Esophagus muscularis mucosa (tissue), 4 donors: ENCODE results near the gene GPR4. TPM values are rescaled to one million over a fixed set of nuclear protein-coding genes. Genes with fewer than 3 reads are reported as not detected.
"Not testable (repeated sequence)": the region's sequence is repeated elsewhere in the genome, so short reads cannot be mapped to it uniquely, and the experiment has no call there.

Source experiments
- DNase-seq: peaks from one replicate; pipeline ENCODE4 v3.0.0-alpha.2; 2017; ENCODE audit errors: extremely low spot score
- H3K27ac ChIP-seq, 4 donors: fragments of 200-600 bp; sonication (generic); replicated peaks in 1 of 4; 1 replicate in 3 of 4; 2 replicates in 1 of 4; pipeline ENCODE4 v1.5.1; 2016 to 2019; ENCODE audit warnings: mild to moderate bottlenecking in 1 of 4
- H3K27me3 ChIP-seq, 4 donors: fragments of 200-600 bp; sonication (generic); one replicate each; pipeline versions ENCODE4 v1.5.1 to v1.6.0; 2016 to 2019
- H3K36me3 ChIP-seq, 4 donors: fragments of 200-600 bp; sonication (generic); one replicate each; pipeline ENCODE4 v1.5.1; 2016 to 2019
- H3K4me1 ChIP-seq, 4 donors: fragments of 200-600 bp; sonication (generic); one replicate each; pipeline ENCODE4 v1.5.1; 2016 to 2019
- H3K4me3 ChIP-seq, 4 donors: fragments of 200-600 bp; sonication (generic); 1 replicate in 2 of 4; 2 replicates in 2 of 4; pipeline ENCODE4 v1.5.1; 2016 to 2019; ENCODE audit warnings: mild to moderate bottlenecking in 4 of 4, moderate library complexity in 1 of 4
- H3K9me3 ChIP-seq, 4 donors: fragments of 200-600 bp; sonication (generic); 1 replicate in 3 of 4; 2 replicates in 1 of 4; pipeline ENCODE4 v1.5.1; 2016 to 2019
- CTCF ChIP-seq, 3 experiments: fragments of 200-600 bp in 2 of 3; fragments of 450-650 bp in 1 of 3; sonication (generic) in 2 of 3; IDR thresholded peaks; one replicate each; pipeline ENCODE4 v1.5.1; 2017 to 2019; ENCODE audit warnings: antibody characterized with exemption in 3 of 3, mild to moderate bottlenecking in 2 of 3, moderate library complexity in 1 of 3
- EP300 ChIP-seq: sonication (generic); formaldehyde crosslinking; IDR thresholded peaks from one replicate; pipeline ENCODE4 v1.6.1; 2017; ENCODE audit warnings: antibody characterized with exemption
- POLR2A ChIP-seq: fragments of 450-650 bp; IDR thresholded peaks from one replicate; pipeline ENCODE4 v1.6.1; 2017; ENCODE audit warnings: antibody characterized with exemption, moderate library complexity, mild to moderate bottlenecking, low read depth
- POLR2AphosphoS5 ChIP-seq, 2 donors: sonication (generic); formaldehyde crosslinking; IDR thresholded peaks; one replicate each; pipeline ENCODE4 v1.6.1; 2017; ENCODE audit warnings: antibody characterized with exemption in 2 of 2
- WGBS: methylation state at CpG from one replicate; pipeline ENCODE4 v1.1.5; 2018; 5-methylcytosine and 5-hydroxymethylcytosine counted together
- intact Hi-C: fragments of 100-400 bp; cut with DNase I; formaldehyde crosslinking; loops from one replicate; pipeline ENCODE4 v1.15.1; 2023
- total RNA-seq, 4 donors: library from RNA; depleted of rRNA; stranded (reverse); fragments of >200 nt; gene quantifications; one replicate each; pipeline versions ENCODE4 v1.1.0 to v1.2.1, GENCODE V29; 2016

GPR4 gene
- total RNA-seq, 4 donors from 2014 or later: 0.42 to 6.6 (median 4.8) TPM

- intact Hi-C loops: no loop called here
- WGBS: 92% methylated on average over 6 of the region's 6 CpGs
- DNase-seq: no peak
- Histone ChIP-seq H3K27ac (no peak overlapping the region), H3K36me3 (peaks cover 11 to 81% (median 63%) of the 10 kb centered on the region in 4 donors), H3K27me3 (no peaks in the 10 kb centered on the region), H3K9me3 (no peaks in the 10 kb centered on the region), H3K4me3 (no peak overlapping the region), H3K4me1 (no peaks in the 10 kb centered on the region)
- TF ChIP-seq EP300 (no peak), POLR2A (no peak), POLR2AphosphoS5 (IDR thresholded peaks at IDR 0.05) (no peak), CTCF (IDR thresholded peaks at IDR 0.05) (no peak)
These were observed 20.0 kb upstream of the GPR4 start for GRCh38 chr19:45621976-45622503.

GRCh38 chr19:45621389-45621788 lies 19.4 kb upstream of the GPR4 start:
- Histone ChIP-seq H3K27me3 (no peaks in the 10 kb centered on the region), H3K27ac (no peak overlapping the region), H3K4me3 (no peak overlapping the region), H3K4me1 (peaks cover 0 to 4% (median under 1%) of the 10 kb centered on the region in 4 donors), H3K36me3 (peaks cover 11 to 83% (median 58%) of the 10 kb centered on the region in 4 donors), H3K9me3 (no peaks in the 10 kb centered on the region)
- DNase-seq: no peak
- 92% methylated on average over 11 of the region's 17 CpGs for WGBS
- TF ChIP-seq EP300 (no peak), POLR2A (no peak), CTCF (IDR thresholded peaks at IDR 0.05) (no peak), POLR2AphosphoS5 (IDR thresholded peaks at IDR 0.05) (no peak)
- intact Hi-C loops: no loop called here

GRCh38 chr19:45616704-45617017 lies 14.6 kb upstream of the GPR4 start:
- H3K27ac ChIP-seq: no peak overlapping the region
- H3K4me1 ChIP-seq: peaks cover 0 to 18% (median 9%) of the 10 kb centered on the region in 4 donors
- intact Hi-C loops: no loop called here
- no peaks in the 10 kb centered on the region for H3K27me3 ChIP-seq
- no peak for TF ChIP-seq POLR2A
- TF ChIP-seq POLR2AphosphoS5 (IDR thresholded peaks at IDR 0.05): no peak
- TF ChIP-seq EP300: no peak
- TF ChIP-seq CTCF (IDR thresholded peaks at IDR 0.05): no peak
- no peak for DNase-seq
- H3K36me3 ChIP-seq: peaks cover 11 to 78% (median 65%) of the 10 kb centered on the region in 4 donors
- H3K4me3 ChIP-seq: no peak overlapping the region
- H3K9me3 ChIP-seq: no peaks in the 10 kb centered on the region
- 78% methylated on average over 9 of the region's 10 CpGs for WGBS

GRCh38 chr19:45615795-45616703 lies 14.0 kb upstream of the GPR4 start:
- H3K27ac ChIP-seq: peak overlapping the region in 1 of 4 donors; percentile 44
- 25% methylated on average over 31 of the region's 37 CpGs for WGBS
- TF ChIP-seq POLR2A (no peak), POLR2AphosphoS5 (IDR thresholded peaks at IDR 0.05) (no peak), CTCF (IDR thresholded peaks at IDR 0.05) (no peak), EP300 (no peak)
- H3K27me3 ChIP-seq: no peaks in the 10 kb centered on the region
- no peaks in the 10 kb centered on the region for H3K9me3 ChIP-seq
- DNase-seq: peak; percentile 93
- peaks cover 11 to 78% (median 62%) of the 10 kb centered on the region in 4 donors for H3K36me3 ChIP-seq
- intact Hi-C loops: no loop called here
- H3K4me3 ChIP-seq: peak overlapping the region in 1 of 4 donors; percentile 22
- H3K4me1 ChIP-seq: peaks cover 0 to 18% (median 9%) of the 10 kb centered on the region in 4 donors

GRCh38 chr19:45615056-45615455 lies 13.0 kb upstream of the GPR4 start:
- H3K27me3 ChIP-seq, H3K9me3 ChIP-seq, H3K4me3 ChIP-seq, DNase-seq, intact Hi-C loops: not testable (repeated sequence)
- Histone ChIP-seq H3K4me1 (peaks cover 0 to 18% (median 9%) of the 10 kb centered on the region in 4 donors), H3K36me3 (peaks cover 11 to 81% (median 59%) of the 10 kb centered on the region in 4 donors), H3K27ac (peak overlapping the region in 1 of 4 donors; percentile 59)
- 94% methylated on average over 9 of the region's 9 CpGs for WGBS
